HG03565 (cell line): ENCODE measurements around the gene SH3D19.
"Not testable (repeated sequence)": the region's sequence is repeated elsewhere in the genome, so short reads cannot be mapped to it uniquely, and the experiment has no call there.

Experiments used
- ATAC-seq: cut with Tn5 transposase; IDR thresholded peaks from one replicate; pipeline ENCODE4 v1.9.1; 2021; ENCODE audit warnings: mild to moderate bottlenecking, moderate library complexity; ENCODE audit not compliant: unreplicated experiment

Gene SH3D19

GRCh38 chr4:151322161-151322560 lies 3.2 kb downstream of the SH3D19 start:
- not testable (repeated sequence) for ATAC-seq

- ATAC-seq, result no peak
These were observed 3.8 kb downstream of the SH3D19 start for GRCh38 chr4:151321586-151321985.

GRCh38 chr4:151319490-151319889 lies 5.9 kb downstream of the SH3D19 start:
- no peak for ATAC-seq

DNA sequence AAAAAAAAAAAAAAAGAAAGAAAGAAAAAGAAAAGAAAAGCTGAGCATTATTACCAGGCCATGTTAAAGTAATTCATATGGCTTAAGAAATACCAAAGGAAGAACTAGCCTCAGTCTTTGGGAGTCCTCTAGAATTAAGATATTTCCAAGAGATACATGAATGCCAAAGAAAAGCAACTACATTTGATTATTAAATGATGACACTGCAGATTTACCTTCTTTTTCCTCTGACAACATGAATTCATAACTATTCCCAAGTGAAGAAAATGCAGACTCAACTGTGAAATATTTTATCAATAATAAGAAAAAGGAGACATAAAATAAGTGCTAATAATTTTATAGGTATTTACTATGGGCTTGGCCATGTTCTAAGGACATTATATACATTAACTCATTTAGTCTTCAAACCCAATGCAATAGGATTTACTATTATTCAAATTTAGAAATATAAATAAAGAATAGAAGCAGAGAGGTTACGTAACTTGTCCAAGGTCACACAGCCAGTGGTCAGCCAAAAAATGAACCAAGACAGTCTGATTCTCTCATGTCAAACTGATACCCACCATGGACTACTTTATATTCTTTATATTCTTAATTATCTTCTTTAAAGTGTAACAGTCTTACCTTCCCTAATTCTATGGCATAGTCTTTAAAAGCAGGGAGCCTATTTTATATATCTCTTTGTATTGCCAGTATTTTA lies 6.9 kb downstream of the SH3D19 start:
- ATAC-seq, result no peak

DNA sequence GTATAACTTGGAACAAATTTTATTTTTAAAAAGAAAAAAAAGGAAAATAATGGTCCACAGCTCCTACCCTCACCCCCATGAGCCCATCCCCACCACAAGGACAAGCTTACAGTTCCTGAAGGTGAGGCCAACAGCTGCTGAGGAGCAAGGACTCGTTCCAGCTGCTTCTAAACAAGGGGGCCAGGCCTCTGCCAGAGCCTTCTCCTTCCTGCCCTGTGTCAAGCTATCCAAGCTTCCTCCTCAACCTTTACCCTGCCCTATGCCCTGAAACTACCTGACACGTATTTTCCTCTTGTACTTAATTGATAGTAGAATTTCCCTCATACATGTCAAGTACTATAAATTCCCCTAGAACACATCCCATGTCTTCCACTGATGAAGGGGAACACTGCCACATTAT lies 8.8 kb downstream of the SH3D19 start:
- no peak for ATAC-seq

- no peak for ATAC-seq
These were observed 10.1 kb downstream of the SH3D19 start for GRCh38 chr4:151315212-151315886.

DNA sequence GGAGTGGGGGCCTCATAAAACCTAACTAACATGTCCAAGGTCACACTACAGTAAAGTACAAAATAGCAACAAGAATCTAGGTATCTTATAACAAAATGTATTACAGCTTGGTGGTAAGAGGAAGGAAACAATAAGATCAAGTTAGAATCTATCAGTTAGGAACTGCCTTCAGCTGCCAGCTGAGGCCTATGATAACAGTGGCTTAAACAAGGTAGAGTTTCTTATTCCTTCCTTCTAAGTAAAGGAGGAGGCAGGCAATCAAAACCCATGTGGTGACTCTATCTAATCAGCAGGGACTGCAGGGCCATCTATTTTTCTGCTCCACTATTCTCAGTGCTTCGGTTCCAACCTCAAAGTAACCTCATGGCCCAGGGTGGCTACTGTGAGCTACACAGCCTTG lies 10.9 kb downstream of the SH3D19 start:
- ATAC-seq, result no peak

DNA sequence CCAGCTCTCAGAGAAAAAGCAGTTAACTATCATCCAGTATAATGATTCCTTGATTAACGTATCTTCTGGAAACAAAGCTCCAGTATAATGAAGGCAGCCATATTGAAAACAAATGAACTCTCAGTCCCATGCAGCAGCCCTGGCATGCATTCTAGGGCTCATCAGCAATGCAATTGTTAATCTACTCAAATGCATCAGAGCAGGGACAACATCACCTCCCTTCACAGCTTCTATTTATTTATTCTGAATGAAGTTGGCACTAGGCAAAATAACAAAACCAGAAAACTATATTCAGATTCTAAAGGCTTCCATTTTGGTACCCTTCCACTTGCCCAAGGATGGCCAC lies 11.4 kb downstream of the SH3D19 start:
- ATAC-seq, result no peak

DNA sequence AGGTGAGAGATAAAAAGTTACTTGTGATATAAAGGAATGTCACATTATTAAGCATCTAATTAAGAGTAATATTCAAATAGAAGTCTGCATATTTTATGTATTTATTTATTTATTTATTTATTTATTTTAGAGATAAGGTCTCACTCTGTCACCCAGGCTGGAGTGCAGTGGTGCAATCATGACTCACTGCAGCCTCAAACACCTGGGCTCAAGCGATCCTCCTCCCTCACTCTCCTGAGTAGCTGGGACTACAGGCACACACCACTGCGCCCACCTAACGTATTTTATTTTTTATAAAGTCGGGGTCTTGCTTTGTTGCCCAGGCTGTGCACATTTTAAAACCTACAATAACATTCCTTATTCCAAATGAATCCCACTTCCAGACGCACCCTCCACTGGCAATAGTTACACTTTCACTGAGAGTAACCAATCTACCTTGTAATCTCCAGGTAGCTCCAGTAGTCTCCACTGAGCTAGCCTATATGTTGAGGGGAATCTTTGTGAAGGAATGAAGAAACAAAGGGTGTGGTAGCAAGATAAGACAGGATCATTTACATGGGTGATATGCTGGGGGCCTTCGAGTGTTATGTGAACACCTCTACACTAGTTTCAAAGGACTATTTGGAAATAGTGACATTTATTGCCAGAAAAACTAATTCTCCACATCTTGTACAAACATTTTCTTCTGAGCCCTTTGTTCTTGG lies 11.9 kb downstream of the SH3D19 start:
- no peak for ATAC-seq

DNA sequence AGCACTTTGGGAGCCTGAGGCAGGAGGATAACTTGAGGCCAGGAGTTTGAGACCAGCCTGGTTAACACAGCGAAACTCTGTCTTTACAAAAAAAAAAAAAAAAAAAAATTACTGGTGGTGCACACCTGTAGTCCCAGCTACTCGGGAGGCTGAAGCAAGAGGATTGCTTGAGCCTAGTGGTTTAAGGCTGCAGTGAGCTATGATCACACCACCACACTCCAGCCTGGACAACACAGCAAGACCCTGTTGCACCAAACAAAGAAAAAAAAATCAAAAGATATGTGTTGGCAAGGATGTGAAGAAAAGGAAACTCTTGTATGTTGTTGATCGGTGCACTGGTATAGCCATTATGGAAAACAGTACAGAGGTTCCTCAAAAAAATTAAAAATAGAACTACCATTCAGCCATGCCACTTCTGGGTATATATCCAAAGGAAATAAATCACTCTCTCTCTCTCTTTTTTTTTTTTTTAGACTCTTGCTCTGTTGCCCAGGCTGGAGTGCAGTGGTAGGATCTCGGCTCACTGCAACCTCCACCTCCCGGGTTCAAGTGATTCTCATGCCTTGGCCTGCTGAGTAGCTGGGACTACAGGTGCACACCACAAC lies 15.2 kb downstream of the SH3D19 start:
- no peak for ATAC-seq

DNA sequence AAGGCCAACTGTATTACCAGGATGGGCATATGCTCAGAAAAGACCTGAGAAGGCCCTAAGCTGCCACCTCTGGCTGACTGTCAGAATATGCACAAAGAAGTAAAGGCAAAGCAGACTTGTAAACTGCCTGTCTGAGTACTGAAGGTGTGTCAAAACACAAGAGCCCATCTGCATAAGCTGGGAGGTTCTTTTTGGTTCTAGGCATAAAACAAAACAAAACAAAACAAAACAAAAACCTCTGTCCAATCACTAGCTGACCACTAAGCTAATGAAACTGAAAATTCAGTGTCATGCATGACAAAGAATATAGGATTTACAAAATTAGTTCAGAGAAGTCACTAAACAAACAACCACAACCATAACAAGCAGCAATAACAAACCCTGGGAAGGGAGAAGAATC lies 20.6 kb downstream of the SH3D19 start:
- peak; percentile 79 for ATAC-seq

DNA sequence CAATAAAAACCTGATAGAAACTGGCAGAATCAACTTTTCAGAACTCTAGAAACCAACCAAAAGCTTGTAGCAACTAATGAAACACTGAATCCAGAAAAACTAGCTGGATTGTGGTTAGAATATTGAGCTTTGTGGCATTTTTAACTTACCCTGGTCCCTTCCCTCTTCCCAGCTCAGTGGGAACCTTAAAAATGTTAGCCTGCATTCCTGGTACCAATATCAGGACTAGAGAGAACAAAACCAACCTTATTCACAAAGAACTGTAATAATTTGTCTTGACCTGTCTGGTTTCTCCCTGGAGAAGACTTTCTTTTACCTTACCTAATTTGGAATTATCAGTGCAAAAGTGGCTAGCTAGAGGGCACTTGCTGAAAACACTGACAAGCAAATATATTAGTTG lies 21.2 kb downstream of the SH3D19 start:
- no peak for ATAC-seq

GRCh38 chr4:151302432-151302831 lies 23.0 kb downstream of the SH3D19 start:
- ATAC-seq, result no peak

GRCh38 chr4:151297170-151297569 lies 28.2 kb downstream of the SH3D19 start:
- no peak for ATAC-seq

DNA sequence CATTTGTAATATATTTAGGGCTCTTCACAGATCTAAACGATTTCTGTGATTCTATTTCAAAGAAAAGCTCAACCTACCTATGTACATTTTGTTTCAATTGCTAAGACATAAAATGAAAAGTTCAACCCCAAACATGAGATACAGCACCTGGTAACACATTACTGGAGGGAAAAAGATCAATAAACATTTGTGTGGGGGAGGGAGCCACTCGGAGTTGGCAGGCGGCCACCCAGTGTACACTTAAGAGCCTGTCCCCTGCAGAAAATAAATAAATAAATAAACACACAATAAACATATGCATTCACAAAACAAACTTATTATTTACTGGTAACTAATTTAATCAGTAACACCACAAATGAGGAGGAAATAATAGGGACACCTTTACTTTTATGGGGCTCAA lies 29.2 kb downstream of the SH3D19 start:
- ATAC-seq, result no peak

- no peak for ATAC-seq
These were observed 30.4 kb downstream of the SH3D19 start for GRCh38 chr4:151294833-151295496.

GRCh38 chr4:151292038-151292437 lies 33.4 kb downstream of the SH3D19 start:
- no peak for ATAC-seq

DNA sequence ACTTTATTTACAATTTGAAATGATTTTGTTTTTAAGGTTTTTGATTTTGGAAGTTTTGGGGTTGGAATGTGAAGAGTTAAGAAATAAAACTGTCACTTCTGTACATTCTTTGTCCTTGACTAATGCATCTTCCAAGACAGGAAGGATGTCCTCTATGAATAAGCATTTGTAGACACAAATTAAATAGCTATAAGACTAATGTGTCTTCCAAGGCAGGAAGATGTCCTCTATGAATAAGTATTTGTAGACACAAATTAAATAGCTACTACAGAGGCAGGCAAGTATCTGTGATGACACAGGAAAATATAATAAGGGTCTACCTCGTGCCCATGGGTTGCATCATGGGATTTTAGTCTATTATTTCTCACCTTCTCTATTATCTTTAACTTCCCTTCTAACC lies 33.9 kb downstream of the SH3D19 start:
- no peak for ATAC-seq

DNA sequence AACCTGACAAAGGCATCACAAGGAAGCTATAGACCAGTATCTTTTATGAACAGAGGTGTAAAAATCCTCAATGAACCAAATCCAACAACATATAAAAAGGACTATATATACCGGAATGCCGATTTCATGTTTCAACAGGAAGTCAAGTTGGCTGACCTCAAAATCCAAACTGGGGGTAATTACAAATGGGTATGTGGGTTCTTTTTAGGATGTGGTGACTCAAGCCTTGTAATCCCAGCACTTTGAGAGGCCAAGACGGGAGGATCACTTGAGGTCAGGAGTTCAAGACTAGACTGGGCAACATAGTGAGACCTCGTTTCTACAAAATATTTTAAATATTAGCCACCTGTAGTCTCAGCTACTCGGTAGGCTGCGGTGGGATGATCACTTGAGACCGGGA lies 38.0 kb downstream of the SH3D19 start:
- ATAC-seq, result no peak

GRCh38 chr4:151284534-151285245 lies 40.7 kb downstream of the SH3D19 start:
- ATAC-seq, result no peak
